Vagina (tissue), 2 donors: ENCODE measurements around the gene APH1A. TPM values are rescaled to one million over a fixed set of nuclear protein-coding genes. Genes with fewer than 3 reads are reported as not detected.
A peak's percentile ranks its signal among the peaks of the same experiment; 100 is the strongest.
"Not testable (repeated sequence)": the region's sequence is repeated elsewhere in the genome, so short reads cannot be mapped to it uniquely, and the experiment has no call there.

Experiments
- DNase-seq, 2 donors: peaks; one replicate each; pipeline ENCODE4 v3.0.0-alpha.2; 2017; ENCODE audit errors: extremely low spot score in 2 of 2
- H3K27ac ChIP-seq: fragments of 200-600 bp; sonication (generic); one replicate; pipeline ENCODE4 v1.5.1; 2019
- H3K27me3 ChIP-seq: fragments of 200-600 bp; sonication (generic); one replicate; pipeline ENCODE4 v1.5.1; 2019
- H3K36me3 ChIP-seq, 2 donors: fragments of 200-600 bp; sonication (generic); one replicate each; pipeline ENCODE4 v1.5.1; 2017 to 2019
- H3K4me1 ChIP-seq: fragments of 200-600 bp; sonication (generic); one replicate; pipeline ENCODE4 v1.5.1; 2019
- H3K4me3 ChIP-seq, 2 donors: fragments of 200-600 bp; sonication (generic); 1 replicate in 1 of 2; 2 replicates in 1 of 2; pipeline ENCODE4 v1.5.1; 2016 to 2019
- H3K9me3 ChIP-seq: fragments of 200-600 bp; sonication (generic); one replicate; pipeline ENCODE4 v1.5.1; 2019
- CTCF ChIP-seq, 3 experiments: fragments of 450-650 bp in 2 of 3; fragments of 200-600 bp in 1 of 3; sonication (generic) in 1 of 3; IDR thresholded peaks; one replicate each; pipeline ENCODE4 v1.5.1; 2017 to 2019; ENCODE audit warnings: antibody characterized with exemption in 3 of 3, mild to moderate bottlenecking in 2 of 3, moderate library complexity in 2 of 3
- POLR2A ChIP-seq, 2 donors: fragments of 450-650 bp; IDR thresholded peaks; one replicate each; pipeline ENCODE4 v1.6.1; 2017; ENCODE audit warnings: antibody characterized with exemption in 2 of 2, mild to moderate bottlenecking in 2 of 2, moderate library complexity in 2 of 2
- POLR2AphosphoS5 ChIP-seq, 2 donors: sonication (generic); formaldehyde crosslinking; IDR thresholded peaks; one replicate each; pipeline ENCODE4 v1.9.0; 2017; ENCODE audit warnings: antibody characterized with exemption in 2 of 2, mild to moderate bottlenecking in 2 of 2, low read depth in 1 of 2; ENCODE audit not compliant: insufficient read depth in 1 of 2
- intact Hi-C: fragments of 100-400 bp; cut with DNase I; formaldehyde crosslinking; loops from one replicate; pipeline ENCODE4 v1.15.1; 2023
- total RNA-seq: library from RNA; depleted of rRNA; stranded (reverse); fragments of >200 nt; gene quantifications from one replicate; pipeline ENCODE4 v1.2.3, GENCODE V29; 2016

Gene APH1A
- 52.8 TPM for total RNA-seq

DNA sequence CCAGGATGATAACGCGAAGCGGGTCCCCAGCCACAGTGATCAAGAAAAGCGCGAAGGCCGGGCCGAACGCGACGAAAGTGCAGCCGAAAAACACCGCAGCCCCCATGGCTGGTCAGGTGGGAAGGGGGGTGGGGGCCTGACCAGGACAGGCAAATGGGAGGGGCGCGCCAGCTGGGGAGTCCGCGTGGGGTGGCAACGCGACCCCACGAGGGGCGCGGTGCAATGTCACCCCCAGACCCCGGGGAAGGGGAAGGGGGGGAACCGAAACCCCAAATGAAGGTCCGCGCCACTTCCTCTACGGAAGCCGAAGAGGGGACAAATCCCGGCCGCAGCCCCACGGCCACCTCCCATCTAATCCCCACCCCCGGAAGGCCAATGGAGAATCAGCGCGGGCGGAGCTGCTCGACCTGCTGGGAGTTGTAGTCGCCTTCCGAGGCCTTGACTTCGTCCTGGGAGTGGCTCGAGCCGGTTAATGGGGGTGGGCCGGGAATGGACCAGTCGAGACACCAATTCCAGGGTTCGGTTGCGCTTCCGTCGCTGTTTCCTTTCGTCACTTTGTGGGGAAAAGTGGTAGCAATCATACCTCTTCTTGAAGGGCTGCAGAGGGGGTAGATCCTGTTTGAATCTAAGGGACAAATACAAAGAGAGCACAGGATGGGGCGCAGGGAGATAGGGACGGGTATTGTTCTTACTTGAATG, at the start of gene APH1A:
TSS of gene APH1A (minus strand) at position 312 of the 699 bp plus-strand sequence. CDS start at position 106, 206 bp downstream.
- TF ChIP-seq POLR2A (IDR thresholded peaks at IDR 0.05) (peak in 1 of 2 donors; percentile 22), CTCF (IDR thresholded peaks at IDR 0.05) (no peak), POLR2AphosphoS5 (IDR thresholded peaks at IDR 0.05; ENCODE audit: insufficient read depth in 1 of 2, low read depth in 1 of 2) (peak; percentile 92 to 98)
- peaks cover 33% of the 10 kb centered on the region for H3K4me1 ChIP-seq
- peaks cover 0 to 29% of the 10 kb centered on the region in 2 donors for H3K36me3 ChIP-seq
- peak within 1 kb of the TSS; percentile 93 to 100 for H3K4me3 ChIP-seq
- H3K27me3 ChIP-seq: no peaks in the 10 kb centered on the region
- intact Hi-C loops: no loop called here
- DNase-seq: peak in 1 of 2 donors; percentile 98
- peak within 1 kb of the TSS; percentile 96 for H3K27ac ChIP-seq
- no peaks in the 10 kb centered on the region for H3K9me3 ChIP-seq

DNA sequence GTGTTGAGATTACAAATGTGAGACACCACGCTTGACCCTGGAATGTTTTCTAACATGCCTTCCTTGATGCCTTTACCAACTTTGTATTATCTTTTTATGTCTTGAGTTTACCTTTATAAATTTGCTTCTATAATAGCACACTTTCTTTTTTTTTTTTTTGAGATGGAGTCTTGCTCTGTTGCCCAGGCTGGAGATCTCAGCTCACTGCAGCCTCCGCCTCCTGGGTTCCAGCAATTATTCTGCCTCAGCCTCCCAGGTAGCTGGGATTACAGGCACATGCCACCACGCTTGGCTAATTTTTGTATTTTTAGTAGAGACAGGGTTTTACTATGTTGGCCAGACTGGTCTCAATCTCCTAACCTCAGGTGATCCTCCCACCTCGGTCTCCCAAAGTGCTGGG, 45.9 kb upstream of the APH1A start:
- DNase-seq, H3K4me3 ChIP-seq, intact Hi-C loops, H3K4me1 ChIP-seq, H3K36me3 ChIP-seq, H3K9me3 ChIP-seq, H3K27me3 ChIP-seq, H3K27ac ChIP-seq: not testable (repeated sequence)

GRCh38 chr1:150311762-150312161, 42.9 kb upstream of the APH1A start:
- no peaks in the 10 kb centered on the region for H3K27me3 ChIP-seq
- intact Hi-C loops: no loop called here
- no peak for TF ChIP-seq CTCF (IDR thresholded peaks at IDR 0.05)
- TF ChIP-seq POLR2AphosphoS5 (IDR thresholded peaks at IDR 0.05; ENCODE audit: insufficient read depth in 1 of 2, low read depth in 1 of 2): no peak
- TF ChIP-seq POLR2A (IDR thresholded peaks at IDR 0.05): no peak
- no peak overlapping the region for H3K4me3 ChIP-seq
- no peaks in the 10 kb centered on the region for H3K4me1 ChIP-seq
- peaks cover 0 to 10% of the 10 kb centered on the region in 2 donors for H3K36me3 ChIP-seq
- no peak for DNase-seq
- no peaks in the 10 kb centered on the region for H3K9me3 ChIP-seq
- no peak overlapping the region for H3K27ac ChIP-seq

- peaks cover 0 to 10% of the 10 kb centered on the region in 2 donors for H3K36me3 ChIP-seq
- TF ChIP-seq POLR2A (IDR thresholded peaks at IDR 0.05): no peak
- TF ChIP-seq POLR2AphosphoS5 (IDR thresholded peaks at IDR 0.05; ENCODE audit: insufficient read depth in 1 of 2, low read depth in 1 of 2): no peak
- TF ChIP-seq CTCF (IDR thresholded peaks at IDR 0.05): no peak
- intact Hi-C loops: no loop called here
- H3K9me3 ChIP-seq: no peaks in the 10 kb centered on the region
- H3K27ac ChIP-seq: no peak overlapping the region
- DNase-seq: no peak
- no peaks in the 10 kb centered on the region for H3K4me1 ChIP-seq
- no peak overlapping the region for H3K4me3 ChIP-seq
- H3K27me3 ChIP-seq: no peaks in the 10 kb centered on the region
Measured at GRCh38 chr1:150309758-150310508, 41.1 kb upstream of the APH1A start.

DNA sequence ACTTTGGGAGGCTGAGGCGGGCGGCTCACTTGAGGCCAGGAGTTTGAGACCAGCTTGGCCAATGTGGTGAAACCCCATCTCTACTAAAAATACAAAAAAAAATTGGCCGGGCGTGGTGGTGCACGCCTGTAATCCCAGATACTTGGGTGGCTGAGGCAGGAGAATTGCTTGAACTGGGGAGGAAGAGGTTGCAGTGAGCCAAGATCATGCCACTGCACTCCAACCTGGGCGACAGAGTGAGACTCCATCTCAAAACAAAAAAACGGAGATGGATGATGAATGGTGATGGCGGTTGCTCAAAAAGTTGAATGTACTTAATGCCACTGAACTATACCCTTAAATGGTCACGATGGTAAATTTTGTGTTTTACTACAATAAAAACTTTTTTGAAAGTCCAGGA, 39.8 kb upstream of the APH1A start:
- H3K4me3 ChIP-seq, H3K27me3 ChIP-seq, H3K27ac ChIP-seq, DNase-seq, H3K9me3 ChIP-seq, intact Hi-C loops, H3K4me1 ChIP-seq: not testable (repeated sequence)
- peaks cover 0 to 10% of the 10 kb centered on the region in 2 donors for H3K36me3 ChIP-seq

GRCh38 chr1:150302902-150303301, 34.1 kb upstream of the APH1A start:
- intact Hi-C loops: no loop called here
- H3K4me3 ChIP-seq: no peak overlapping the region
- H3K27me3 ChIP-seq: no peaks in the 10 kb centered on the region
- TF ChIP-seq POLR2A (IDR thresholded peaks at IDR 0.05) (no peak), POLR2AphosphoS5 (IDR thresholded peaks at IDR 0.05; ENCODE audit: insufficient read depth in 1 of 2, low read depth in 1 of 2) (no peak), CTCF (IDR thresholded peaks at IDR 0.05) (no peak)
- no peaks in the 10 kb centered on the region for H3K9me3 ChIP-seq
- H3K27ac ChIP-seq: no peak overlapping the region
- DNase-seq: no peak
- H3K4me1 ChIP-seq: no peaks in the 10 kb centered on the region
- peaks cover 0 to 25% of the 10 kb centered on the region in 2 donors for H3K36me3 ChIP-seq
